NCI-H1417 (cell line): ENCODE results near the gene ROCK2.

Experiments
- DNase-seq, 3 experiments: peaks; one replicate each; lab custom pipeline; 2025; lab: John Stamatoyannopoulos, UW

ROCK2 gene

GRCh38 chr2:11154016-11154922, 190.2 kb downstream of the ROCK2 start:
- DNase-seq: peak in 1 of 3 experiments; percentile 40

GRCh38 chr2:11152591-11152990, 191.8 kb downstream of the ROCK2 start:
- DNase-seq: no peak

GRCh38 chr2:11147263-11147662, 197.2 kb downstream of the ROCK2 start:
- DNase-seq: no peak

- DNase-seq: no peak
Measured at GRCh38 chr2:11146076-11146475, 198.4 kb downstream of the ROCK2 start.

- DNase-seq: no peak
Measured at GRCh38 chr2:11145350-11145749, 199.1 kb downstream of the ROCK2 start.

GRCh38 chr2:11144738-11145079, 199.7 kb downstream of the ROCK2 start:
- no peak for DNase-seq

GRCh38 chr2:11144077-11144737, 200.2 kb downstream of the ROCK2 start:
- DNase-seq: no peak

- DNase-seq: no peak
Measured at GRCh38 chr2:11142987-11143386, 201.4 kb downstream of the ROCK2 start.

GRCh38 chr2:11142330-11142729, 202.1 kb downstream of the ROCK2 start:
- no peak for DNase-seq

- DNase-seq: no peak
Measured at GRCh38 chr2:11141319-11141718, 203.1 kb downstream of the ROCK2 start.

GRCh38 chr2:11140492-11140891, 203.9 kb downstream of the ROCK2 start:
- no peak for DNase-seq

- DNase-seq: no peak
Measured at GRCh38 chr2:11134349-11134748, 210.1 kb downstream of the ROCK2 start.

- no peak for DNase-seq
Measured at GRCh38 chr2:11133936-11134320, 210.5 kb downstream of the ROCK2 start.

- peak in 2 of 3 experiments; percentile 80 to 85 for DNase-seq
Measured at GRCh38 chr2:11133238-11133935, 211.0 kb downstream of the ROCK2 start.

- no peak for DNase-seq
Measured at GRCh38 chr2:11132036-11132671, 212.3 kb downstream of the ROCK2 start.

GRCh38 chr2:11131166-11131920, 213.1 kb downstream of the ROCK2 start:
- no peak for DNase-seq
